ENCODE results near the gene MGAT5.

MGAT5 gene

GRCh38 chr2:134489732-134490384 lies 236.0 kb downstream of the MGAT5 start:
- Histone ChIP-seq H3K4me3 (ENCODE audit: low read depth, low read length, poor library complexity, severe bottlenecking) (no peak overlapping the region), H3K4me2 (ENCODE audit: low read length) (no peak overlapping the region), H3K9me2 (ENCODE audit: low read depth, low read length) (no peaks in the 10 kb centered on the region), H4K20me1 (ENCODE audit: insufficient read depth, low read length) (no peaks in the 10 kb centered on the region), H2AFZ (ENCODE audit: low read length) (no peak overlapping the region), H3K9me3 (ENCODE audit: low read length) (no peaks in the 10 kb centered on the region), H3K79me2 (ENCODE audit: insufficient read depth, low read length) (no peaks in the 10 kb centered on the region), H3K4me1 (ENCODE audit: insufficient read depth, low read length, severe bottlenecking) (no peaks in the 10 kb centered on the region), H3K36me3 (ENCODE audit: insufficient read depth, low read length) (no peaks in the 10 kb centered on the region), H3F3A (ENCODE audit: insufficient read depth, low read length) (no peaks in the 10 kb centered on the region), H3K27ac (ENCODE audit: low read depth, low read length, poor library complexity, severe bottlenecking) (no peak overlapping the region), H3K9ac (ENCODE audit: low read length) (no peak overlapping the region), H3K27me3 (ENCODE audit: insufficient read depth, low read length) (no peaks in the 10 kb centered on the region; the same call in 1 of the 2 replicates)
- no peak for TF ChIP-seq EZH2 (IDR thresholded peaks at IDR 0.05; ENCODE audit: borderline replicate concordance, low read length)
- no peak for TF ChIP-seq CTCF (IDR thresholded peaks at IDR 0.05; ENCODE audit: low read length)

- H3K27me3 ChIP-seq (ENCODE audit: insufficient read depth, low read length): no peaks in the 10 kb centered on the region; the same call in 1 of the 2 replicates
- TF ChIP-seq EZH2 (IDR thresholded peaks at IDR 0.05; ENCODE audit: borderline replicate concordance, low read length): no peak
- no peak for TF ChIP-seq CTCF (IDR thresholded peaks at IDR 0.05; ENCODE audit: low read length)
Observed at GRCh38 chr2:134490559-134490958, 236.7 kb downstream of the MGAT5 start.

GRCh38 chr2:134491022-134491421 lies 237.2 kb downstream of the MGAT5 start:
- H3K27ac ChIP-seq (ENCODE audit: low read depth, low read length, poor library complexity, severe bottlenecking): no peak overlapping the region

More at GRCh38 chr2:134490559-134490958, 236.7 kb downstream of the MGAT5 start:
- Histone ChIP-seq H3K9me2 (ENCODE audit: low read depth, low read length) (no peaks in the 10 kb centered on the region), H3K27ac (ENCODE audit: low read depth, low read length, poor library complexity, severe bottlenecking) (no peak overlapping the region), H3K9me3 (ENCODE audit: low read length) (no peaks in the 10 kb centered on the region), H3K4me3 (ENCODE audit: low read depth, low read length, poor library complexity, severe bottlenecking) (no peak overlapping the region), H3K79me2 (ENCODE audit: insufficient read depth, low read length) (no peaks in the 10 kb centered on the region), H2AFZ (ENCODE audit: low read length) (no peak overlapping the region), H3K4me2 (ENCODE audit: low read length) (no peak overlapping the region), H4K20me1 (ENCODE audit: insufficient read depth, low read length) (no peaks in the 10 kb centered on the region), H3K36me3 (ENCODE audit: insufficient read depth, low read length) (no peaks in the 10 kb centered on the region), H3F3A (ENCODE audit: insufficient read depth, low read length) (no peaks in the 10 kb centered on the region), H3K9ac (ENCODE audit: low read length) (no peak overlapping the region), H3K4me1 (ENCODE audit: insufficient read depth, low read length, severe bottlenecking) (no peaks in the 10 kb centered on the region)

More at GRCh38 chr2:134491022-134491421, 237.2 kb downstream of the MGAT5 start:
- TF ChIP-seq EZH2 (IDR thresholded peaks at IDR 0.05; ENCODE audit: borderline replicate concordance, low read length) (no peak), CTCF (IDR thresholded peaks at IDR 0.05; ENCODE audit: low read length) (no peak)
- H3K9ac ChIP-seq (ENCODE audit: low read length): no peak overlapping the region
- no peak overlapping the region for H3K4me2 ChIP-seq (ENCODE audit: low read length)
- H3K27me3 ChIP-seq (ENCODE audit: insufficient read depth, low read length): no peaks in the 10 kb centered on the region; the same call in 1 of the 2 replicates
- no peaks in the 10 kb centered on the region for H3F3A ChIP-seq (ENCODE audit: insufficient read depth, low read length)
- no peaks in the 10 kb centered on the region for H3K79me2 ChIP-seq (ENCODE audit: insufficient read depth, low read length)
- no peaks in the 10 kb centered on the region for H4K20me1 ChIP-seq (ENCODE audit: insufficient read depth, low read length)
- H3K9me2 ChIP-seq (ENCODE audit: low read depth, low read length): no peaks in the 10 kb centered on the region
- H3K4me1 ChIP-seq (ENCODE audit: insufficient read depth, low read length, severe bottlenecking): no peaks in the 10 kb centered on the region
- H3K4me3 ChIP-seq (ENCODE audit: low read depth, low read length, poor library complexity, severe bottlenecking): no peak overlapping the region
- H2AFZ ChIP-seq (ENCODE audit: low read length): no peak overlapping the region
- H3K9me3 ChIP-seq (ENCODE audit: low read length): no peaks in the 10 kb centered on the region
- H3K36me3 ChIP-seq (ENCODE audit: insufficient read depth, low read length): no peaks in the 10 kb centered on the region
